HepG2 (cell line): ENCODE data around the gene CREB3. TPM values are rescaled to one million over a fixed set of nuclear protein-coding genes. Genes with fewer than 3 reads are reported as not detected.

Experiments used
- AKAP8 ChIP-seq: sonication (generic); formaldehyde crosslinking; IDR thresholded peaks from 2 replicates; pipeline ENCODE4 v1.5.1; 2020; ENCODE audit warnings: mild to moderate bottlenecking, missing genetic modification reagents
- ARNT ChIP-seq: fragments of 450-650 bp; IDR thresholded peaks from 2 replicates; pipeline ENCODE4 v1.6.1; 2017
- CCDC6 ChIP-seq: sonication (generic); formaldehyde crosslinking; IDR thresholded peaks from 2 replicates; pipeline ENCODE4 v1.8.1; 2022; ENCODE audit warnings: mild to moderate bottlenecking, missing genetic modification reagents, moderate library complexity
- GLMP ChIP-seq: sonication (generic); formaldehyde crosslinking; IDR thresholded peaks from 2 replicates; pipeline ENCODE4 v1.9.0; 2021; ENCODE audit warnings: missing genetic modification reagents, mild to moderate bottlenecking, borderline replicate concordance
- HMGA1 ChIP-seq: sonication (generic); formaldehyde crosslinking; conservative IDR thresholded peaks from 2 replicates; pipeline ENCODE4 v1.4.0; 2020; ENCODE audit warnings: missing genetic modification reagents
- HNRNPL ChIP-seq: fragments of 200-400 bp; formaldehyde crosslinking; IDR thresholded peaks from 2 replicates; pipeline ENCODE4 v1.6.1; 2017; ENCODE audit warnings: mild to moderate bottlenecking, low read depth, low read length
- KDM3A ChIP-seq: IDR thresholded peaks from 2 replicates; pipeline ENCODE4 v1.6.1; 2018; ENCODE audit warnings: low read depth, missing compliant biosample characterization
- REST ChIP-seq, 2 experiments: IDR thresholded peaks; 2 replicates each; pipeline ENCODE4 v1.6.1; 2011 to 2012; ENCODE audit warnings: low read length in 2 of 2, borderline replicate concordance in 1 of 2, low read depth in 1 of 2, mild to moderate bottlenecking in 1 of 2, moderate library complexity in 1 of 2
- RFXANK ChIP-seq: IDR thresholded peaks from 2 replicates; pipeline ENCODE4 v1.6.1; 2016
- SATB2 ChIP-seq: sonication (generic); formaldehyde crosslinking; IDR thresholded peaks from 2 replicates; pipeline ENCODE4 v1.5.0; 2020; ENCODE audit warnings: missing genetic modification reagents
- SIN3B ChIP-seq: fragments of 150-350 bp; IDR thresholded peaks from 2 replicates; pipeline ENCODE4 v1.6.1; 2014; ENCODE audit warnings: low read length
- ZNF350 ChIP-seq: sonication (generic); formaldehyde crosslinking; IDR thresholded peaks from 2 replicates; pipeline ENCODE4 v1.4.0; 2020; ENCODE audit warnings: mild to moderate bottlenecking, low read depth, missing genetic modification reagents, borderline replicate concordance
- ZNF407 ChIP-seq: sonication (generic); formaldehyde crosslinking; IDR thresholded peaks from one replicate; pipeline ENCODE4 v1.5.1; 2020; ENCODE audit warnings: mild to moderate bottlenecking, missing genetic modification reagents; ENCODE audit errors: not compliant biosample characterization
- ZNF660 ChIP-seq: sonication (generic); formaldehyde crosslinking; IDR thresholded peaks from 2 replicates; pipeline ENCODE4 v1.5.1; 2020; ENCODE audit warnings: mild to moderate bottlenecking, low read depth, missing genetic modification reagents, borderline replicate concordance
- ZNF772 ChIP-seq: sonication (generic); formaldehyde crosslinking; IDR thresholded peaks from 2 replicates; pipeline ENCODE4 v1.5.0; 2020; ENCODE audit warnings: mild to moderate bottlenecking, missing genetic modification reagents
- ZSCAN25 ChIP-seq: sonication (generic); formaldehyde crosslinking; IDR thresholded peaks from 2 replicates; pipeline ENCODE4 v1.8.0; 2022; ENCODE audit warnings: mild to moderate bottlenecking, missing genetic modification reagents
- polyA plus RNA-seq, 8 experiments: library from polyadenylated mRNA; depleted of rRNA in 3 of 8; stranded (reverse) in 7 of 8; unstranded in 1 of 8; fragments of >200 nt; fragmentation: Illumina TruSeq in 4 of 8; extraction: Trizol in 4 of 8; gene quantifications; 2 replicates each; pipeline versions ENCODE4 v1.2.1 to v1.2.3, GENCODE V29; 2011 to 2016; ENCODE audit warnings: low read depth in 4 of 8, missing spikeins in 1 of 8, mixed read lengths in 1 of 8; ENCODE audit not compliant: insufficient read depth in 1 of 8
- total RNA-seq, 5 experiments: library from RNA; depleted of rRNA; stranded (reverse); fragments of >200 nt; fragmentation: Illumina TruSeq; extraction: Trizol; gene quantifications; 2 replicates each; pipeline ENCODE4 v1.2.3, GENCODE V29; 2016; ENCODE audit warnings: low read depth in 1 of 5

The CREB3 gene
- total and polyA plus RNA-seq, 2 of the 13 experiments (the other 11 are each of a cell fraction or from before 2014, with no cell fraction given) = 11.1 to 34.2 TPM

- TF ChIP-seq AKAP8 = no peak; the same call in 1 of the 2 replicates
- TF ChIP-seq RFXANK (CRISPR knock-in tag) = no peak
- TF ChIP-seq KDM3A (CRISPR knock-in tag) = no peak; the same call in 1 of the 2 replicates
- TF ChIP-seq HNRNPL = 0 out of 2 replicates have a peak, but pooled peaks have one; percentile 68
- no peak for TF ChIP-seq GLMP (CRISPR knock-in tag)
- no peak for TF ChIP-seq ARNT
- TF ChIP-seq SATB2 (CRISPR knock-in tag) = no peak
- TF ChIP-seq ZNF772 (CRISPR knock-in tag) = peak; percentile 43; the same call in 1 of the 2 replicates
- TF ChIP-seq HMGA1 (CRISPR knock-in tag) = no peak
- TF ChIP-seq CCDC6 = no peak
- TF ChIP-seq ZNF660 (CRISPR knock-in tag) = no peak
- no peak for TF ChIP-seq ZSCAN25 (CRISPR knock-in tag)
- no peak for TF ChIP-seq ZNF350 (CRISPR knock-in tag)
- no peak for TF ChIP-seq SIN3B
- no peak for TF ChIP-seq ZNF407 (CRISPR knock-in tag)
- TF ChIP-seq REST (IDR thresholded peaks at IDR 0.05; ENCODE audit: borderline replicate concordance in 1 of 2, low read depth in 1 of 2, low read length in 2 of 2) = 0 out of 4 replicates have a peak, but pooled peaks of 1 of the 2 experiments have one; percentile 7
These were observed 16.5 kb downstream of the CREB3 start, which contains the start of the genes GBA2 and RGP1 (continued) for GRCh38 chr9:35748858-35749514.
